ENCODE measurements around the gene NR2C2AP.

DNA sequence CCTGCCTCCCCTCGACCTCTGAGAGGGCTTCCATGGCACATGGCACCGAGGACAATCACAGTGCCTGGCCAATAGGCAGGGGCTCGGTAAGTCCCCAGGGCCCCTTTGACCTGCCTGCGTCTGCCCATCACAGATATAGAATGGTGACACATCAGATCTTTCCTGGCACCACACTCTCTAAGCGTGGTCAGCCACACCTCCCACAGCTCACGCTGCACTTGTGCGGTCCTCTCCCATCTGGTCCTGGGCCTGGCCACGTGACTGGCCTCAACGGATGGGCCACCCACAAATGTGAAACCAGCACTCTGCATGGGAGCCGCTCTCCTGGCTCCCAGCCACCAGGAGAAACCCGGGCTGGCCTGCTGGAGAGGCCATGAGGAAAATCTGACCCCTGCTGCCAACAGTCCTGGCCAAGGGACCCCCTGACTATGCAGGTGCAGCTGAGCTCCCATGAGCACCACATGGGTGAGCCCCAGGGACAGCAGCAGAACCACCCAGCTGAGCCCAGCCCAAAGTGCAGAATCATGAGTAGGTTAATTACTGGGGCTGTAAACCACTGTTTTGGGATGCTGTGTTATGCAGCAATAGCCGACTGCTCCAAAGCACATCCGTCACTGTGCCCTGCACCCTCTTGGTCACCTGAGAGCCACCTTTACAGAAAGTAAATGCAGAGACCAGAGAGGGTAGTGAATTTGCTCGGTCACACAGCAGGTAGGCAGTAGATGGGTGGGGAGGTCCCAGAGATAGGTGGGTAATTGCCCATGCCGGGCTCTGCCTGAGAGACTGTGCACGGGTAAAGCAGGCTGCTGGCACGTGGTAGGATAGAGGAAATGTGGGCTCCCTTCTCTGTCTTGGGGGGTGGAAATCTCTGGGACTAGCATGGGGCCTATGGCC lies 23.4 kb downstream of the NR2C2AP start:
- TF ChIP-seq POLR2A (IDR thresholded peaks at IDR 0.05) = no peak
- TF ChIP-seq, protein P1, sequence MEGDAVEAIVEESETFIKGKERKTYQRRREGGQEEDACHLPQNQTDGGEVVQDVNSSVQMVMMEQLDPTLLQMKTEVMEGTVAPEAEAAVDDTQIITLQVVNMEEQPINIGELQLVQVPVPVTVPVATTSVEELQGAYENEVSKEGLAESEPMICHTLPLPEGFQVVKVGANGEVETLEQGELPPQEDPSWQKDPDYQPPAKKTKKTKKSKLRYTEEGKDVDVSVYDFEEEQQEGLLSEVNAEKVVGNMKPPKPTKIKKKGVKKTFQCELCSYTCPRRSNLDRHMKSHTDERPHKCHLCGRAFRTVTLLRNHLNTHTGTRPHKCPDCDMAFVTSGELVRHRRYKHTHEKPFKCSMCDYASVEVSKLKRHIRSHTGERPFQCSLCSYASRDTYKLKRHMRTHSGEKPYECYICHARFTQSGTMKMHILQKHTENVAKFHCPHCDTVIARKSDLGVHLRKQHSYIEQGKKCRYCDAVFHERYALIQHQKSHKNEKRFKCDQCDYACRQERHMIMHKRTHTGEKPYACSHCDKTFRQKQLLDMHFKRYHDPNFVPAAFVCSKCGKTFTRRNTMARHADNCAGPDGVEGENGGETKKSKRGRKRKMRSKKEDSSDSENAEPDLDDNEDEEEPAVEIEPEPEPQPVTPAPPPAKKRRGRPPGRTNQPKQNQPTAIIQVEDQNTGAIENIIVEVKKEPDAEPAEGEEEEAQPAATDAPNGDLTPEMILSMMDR (IDR thresholded peaks at IDR 0.05) = no peak

Data from lower leg skin (tissue), 3 donors.